Measurements from ENCODE around the gene HUWE1.

HUWE1 gene

DNA sequence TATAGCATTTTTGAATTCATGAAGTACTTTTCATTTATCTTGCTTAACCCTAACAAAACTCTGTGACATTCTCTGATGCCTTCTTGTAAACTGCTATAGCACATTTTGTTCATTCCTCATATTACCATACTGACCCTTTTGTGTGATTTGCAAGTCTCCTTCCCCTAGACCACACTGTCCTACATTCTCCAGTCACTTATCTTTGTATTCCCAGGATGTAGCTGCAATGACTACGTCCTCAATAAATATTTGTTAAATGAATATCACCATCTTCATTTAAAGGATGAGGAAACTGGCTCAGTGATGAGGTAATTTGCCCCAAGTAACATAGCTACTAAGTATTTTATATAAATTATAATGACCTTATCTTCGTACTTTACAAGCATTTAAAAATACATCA lies 11.9 kb downstream of the HUWE1 start:
- DNase-seq (ENCODE audit: extremely low read depth, low read depth), result no peak
- TF ChIP-seq, protein P1, sequence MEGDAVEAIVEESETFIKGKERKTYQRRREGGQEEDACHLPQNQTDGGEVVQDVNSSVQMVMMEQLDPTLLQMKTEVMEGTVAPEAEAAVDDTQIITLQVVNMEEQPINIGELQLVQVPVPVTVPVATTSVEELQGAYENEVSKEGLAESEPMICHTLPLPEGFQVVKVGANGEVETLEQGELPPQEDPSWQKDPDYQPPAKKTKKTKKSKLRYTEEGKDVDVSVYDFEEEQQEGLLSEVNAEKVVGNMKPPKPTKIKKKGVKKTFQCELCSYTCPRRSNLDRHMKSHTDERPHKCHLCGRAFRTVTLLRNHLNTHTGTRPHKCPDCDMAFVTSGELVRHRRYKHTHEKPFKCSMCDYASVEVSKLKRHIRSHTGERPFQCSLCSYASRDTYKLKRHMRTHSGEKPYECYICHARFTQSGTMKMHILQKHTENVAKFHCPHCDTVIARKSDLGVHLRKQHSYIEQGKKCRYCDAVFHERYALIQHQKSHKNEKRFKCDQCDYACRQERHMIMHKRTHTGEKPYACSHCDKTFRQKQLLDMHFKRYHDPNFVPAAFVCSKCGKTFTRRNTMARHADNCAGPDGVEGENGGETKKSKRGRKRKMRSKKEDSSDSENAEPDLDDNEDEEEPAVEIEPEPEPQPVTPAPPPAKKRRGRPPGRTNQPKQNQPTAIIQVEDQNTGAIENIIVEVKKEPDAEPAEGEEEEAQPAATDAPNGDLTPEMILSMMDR (IDR thresholded peaks at IDR 0.05; ENCODE audit: low read depth, low read length), result no peak

DNA sequence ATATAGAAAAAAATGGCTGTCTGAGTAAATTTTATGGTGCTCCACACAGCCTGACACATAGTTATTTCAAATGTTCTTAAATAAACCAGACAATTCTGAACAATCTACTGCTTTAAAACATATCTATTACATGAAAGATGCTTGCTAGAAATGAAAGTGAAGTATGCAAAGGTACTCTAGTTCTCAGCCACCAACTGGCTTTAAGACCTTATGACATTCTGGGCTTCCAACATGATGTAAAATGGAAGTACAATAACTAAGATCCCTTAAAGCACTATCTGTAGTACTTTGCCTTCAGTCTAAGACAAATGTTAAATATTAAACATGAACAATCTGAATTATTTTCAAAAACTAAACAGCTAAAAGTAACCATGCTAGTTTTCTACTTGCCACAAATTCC lies 17.3 kb downstream of the HUWE1 start:
- TF ChIP-seq, protein P1 (IDR thresholded peaks at IDR 0.05; ENCODE audit: low read depth, low read length), result no peak
- no peak for DNase-seq (ENCODE audit: extremely low read depth, low read depth)

DNA sequence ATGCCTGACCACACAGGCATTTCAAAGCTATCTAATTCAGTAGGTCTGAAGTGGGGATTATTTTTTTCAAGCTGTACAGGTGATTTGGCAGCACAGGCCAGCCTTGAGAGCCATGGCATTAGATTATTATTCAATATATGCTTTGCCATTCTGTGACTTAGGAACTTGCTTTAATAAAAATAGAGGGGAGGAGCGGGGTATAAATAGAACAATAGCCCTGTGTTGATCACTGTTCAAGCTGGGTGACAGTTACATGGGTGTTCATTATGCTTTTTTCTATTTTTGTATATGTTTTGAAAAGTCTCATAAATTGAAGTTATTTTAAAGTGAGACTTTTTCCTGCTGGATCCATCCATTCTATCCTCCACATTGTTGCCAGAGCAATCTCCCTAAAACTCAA lies 20.3 kb downstream of the HUWE1 start:
- no peak for DNase-seq (ENCODE audit: extremely low read depth, low read depth)
- TF ChIP-seq, protein P1 (IDR thresholded peaks at IDR 0.05; ENCODE audit: low read depth, low read length), result no peak

DNA sequence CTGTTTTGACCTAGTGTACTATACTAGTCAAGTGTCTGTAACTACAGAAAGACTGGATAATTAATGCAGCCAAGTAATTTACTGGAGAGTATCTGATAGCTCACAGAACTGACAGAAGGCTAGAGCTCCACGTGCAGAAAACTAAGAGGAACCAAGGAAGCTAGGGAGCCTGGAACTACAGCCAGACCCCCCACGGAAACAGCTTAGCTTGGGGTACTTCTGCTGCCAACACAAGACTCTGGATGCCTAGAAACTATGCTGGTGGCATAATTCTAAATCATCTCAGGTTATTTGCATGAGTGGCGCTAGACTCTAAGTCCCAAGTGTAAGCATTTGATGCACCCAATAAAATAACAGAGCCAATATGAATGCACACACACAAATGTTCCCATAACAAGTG lies 26.5 kb downstream of the HUWE1 start:
- no peak for DNase-seq (ENCODE audit: extremely low read depth, low read depth)
- TF ChIP-seq, protein P1 (IDR thresholded peaks at IDR 0.05; ENCODE audit: low read depth, low read length), result no peak

DNA sequence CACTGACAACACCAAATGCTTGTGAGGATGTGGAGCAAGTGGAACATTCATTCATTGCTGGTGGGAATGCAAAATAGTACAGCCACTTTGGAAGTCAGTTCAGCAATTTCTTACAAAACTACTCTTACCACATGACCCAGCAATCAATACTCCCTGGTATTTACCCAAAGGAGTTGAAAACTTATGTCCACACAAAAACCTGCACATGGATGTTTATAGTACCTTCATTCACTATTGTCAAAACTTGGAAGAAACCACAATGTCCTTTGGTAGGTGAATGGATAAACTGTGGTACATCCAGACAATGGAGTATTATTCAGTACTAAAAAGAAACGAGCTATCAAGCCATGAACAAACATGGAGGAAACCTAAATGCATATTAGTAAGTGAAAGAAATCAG lies 27.5 kb downstream of the HUWE1 start:
- no peak for DNase-seq (ENCODE audit: extremely low read depth, low read depth)
- TF ChIP-seq, protein P1 (IDR thresholded peaks at IDR 0.05; ENCODE audit: low read depth, low read length), result no peak

DNA sequence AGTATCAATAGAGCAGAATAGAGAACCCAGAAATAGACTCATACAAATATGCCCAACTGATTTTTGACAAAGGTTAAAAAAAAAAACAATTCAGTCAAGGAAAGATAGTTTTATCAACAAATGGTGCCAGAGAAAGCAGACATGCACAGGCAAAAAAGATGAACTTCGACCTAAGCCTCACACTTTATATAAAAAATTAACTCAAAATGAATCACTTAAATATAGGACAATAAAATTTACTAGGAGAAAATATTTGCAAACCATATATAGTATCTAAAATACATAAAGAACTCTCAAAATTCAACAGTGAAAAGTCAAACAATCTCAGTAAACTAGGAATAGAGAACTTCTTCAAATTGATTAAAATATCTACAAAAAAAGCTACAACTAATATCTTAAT lies 29.7 kb downstream of the HUWE1 start:
- no peak for DNase-seq (ENCODE audit: extremely low read depth, low read depth)
- TF ChIP-seq, protein P1 (IDR thresholded peaks at IDR 0.05; ENCODE audit: low read depth, low read length), result no peak

DNA sequence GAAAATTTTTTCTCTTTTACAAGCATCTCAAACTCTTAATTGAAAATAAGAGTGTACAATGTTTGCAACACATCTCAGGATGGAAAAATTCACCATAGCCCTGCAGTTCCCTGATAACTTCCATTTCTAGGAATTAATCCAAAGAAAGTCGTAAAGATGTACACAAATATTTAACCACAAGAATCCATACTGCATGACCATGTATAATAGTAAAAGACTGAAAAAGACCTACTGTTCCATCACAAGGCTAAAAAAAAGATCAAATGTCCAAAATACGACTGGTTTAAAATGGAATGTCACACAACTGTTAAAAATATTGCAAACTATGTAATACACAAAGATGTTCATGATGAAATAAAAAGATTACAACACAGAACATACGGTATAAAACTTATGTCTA lies 32.1 kb downstream of the HUWE1 start:
- no peak for DNase-seq (ENCODE audit: extremely low read depth, low read depth)
- TF ChIP-seq, protein P1 (IDR thresholded peaks at IDR 0.05; ENCODE audit: low read depth, low read length), result no peak
